ENCODE data around the gene LHX8.

Gene LHX8

GRCh38 chr1:75203415-75204277, 69.5 kb downstream of the LHX8 start:
- DNase-seq (ENCODE audit: low read depth in 1 of 2, low spot score in 1 of 2), result no peak

GRCh38 chr1:75208862-75209261, 74.7 kb downstream of the LHX8 start:
- no peak for DNase-seq (ENCODE audit: low read depth in 1 of 2, low spot score in 1 of 2)

Data from activated T-helper 1 cell treated with anti-CD3 and anti-CD28 coated beads, Interleukin-2, amount 50 U/mL, for 16 hours (primary cell).